HCT116 (cell line): ENCODE measurements around the gene DHX40. TPM values are rescaled to one million over a fixed set of nuclear protein-coding genes. Genes with fewer than 3 reads are reported as not detected.

Experiments used
- ATAC-seq: fragments of 200-7000 bp; cut with Tn5 transposase; 2 replicates; pipeline ENCODE4 v1.9.1; 2020; ENCODE audit warnings: mild to moderate bottlenecking, moderate library complexity
- BruUV-seq: library from RNA; stranded (reverse); fragments of 400-500 nt; replicated peaks from 2 replicates; lab custom pipeline; 2021; lab: Mats Ljungman, UMichigan
- CTCF ChIA-PET: fragments of 300-600 bp; sonication (Branson Sonifier 250); formaldehyde crosslinking; loops from one replicate; lab custom pipeline; 2021; ENCODE audit warnings: antibody characterized with exemption; lab: Charles Lee
- POLR2A ChIA-PET: fragments of 300-600, 350-600 bp; sonication (Branson Sonifier 250); formaldehyde crosslinking; loops from one replicate; lab custom pipeline; 2021; ENCODE audit warnings: antibody characterized with exemption; lab: Charles Lee
- RAD21 ChIA-PET, 2 experiments: fragments of 300-600 bp; sonication (Branson Sonifier 250); formaldehyde crosslinking; loops; one replicate each; lab custom pipeline; 2023; ENCODE audit warnings: low total read pairs in 2 of 2; ENCODE audit not compliant: uncharacterized antibody in 2 of 2, unreplicated experiment in 2 of 2, low non-redundant PET in 1 of 2; lab: Charles Lee
- DNase-seq: peaks from one replicate; pipeline ENCODE4 v3.0.0-alpha.2; 2010; ENCODE audit warnings: low read depth, low spot score
- H2AFZ ChIP-seq: fragments of 200-600 bp; shearing (Covaris generic), sonication (generic); 2 replicates; pipeline ENCODE4 v1.6.1; 2017; ENCODE audit warnings: low read depth, mixed run types, mixed read lengths, antibody characterized with exemption, low read length; ENCODE audit not compliant: poor library complexity, severe bottlenecking
- H3K27ac ChIP-seq: 2 replicates; pipeline ENCODE4 v1.5.1; 2012; ENCODE audit warnings: low read depth, low read length
- H3K27me3 ChIP-seq: fragments of 200-600 bp; sonication (generic); 2 replicates; pipeline ENCODE4 v1.6.1; 2016; ENCODE audit warnings: mixed run types, low read length, mixed read lengths; ENCODE audit not compliant: insufficient read depth
- H3K36me3 ChIP-seq, 2 experiments: fragments of 200-500 bp in 1 of 2; fragments of 200-600 bp in 1 of 2; sonication (Bioruptor generic) in 1 of 2; sonication (generic) in 1 of 2; 2 replicates each; pipeline versions ENCODE4 v1.5.1 to v1.6.1; 2014 to 2016; ENCODE audit warnings: low read length in 2 of 2, inconsistent platforms in 1 of 2, mixed read lengths in 1 of 2, mixed run types in 1 of 2; ENCODE audit not compliant: insufficient read depth in 2 of 2, control insufficient read depth in 1 of 2
- H3K4me1 ChIP-seq, 2 experiments: fragments of 200-600 bp in 1 of 2; sonication (generic) in 1 of 2; 2 replicates each; pipeline versions ENCODE4 v1.5.1 to v1.6.1; 2012 to 2017; ENCODE audit warnings: low read length in 2 of 2, inconsistent platforms in 1 of 2, mild to moderate bottlenecking in 1 of 2, mixed read lengths in 1 of 2, mixed run types in 1 of 2, moderate library complexity in 1 of 2; ENCODE audit not compliant: insufficient read depth in 2 of 2, control insufficient read depth in 1 of 2
- H3K4me2 ChIP-seq: fragments of 200-600 bp; sonication (generic); 2 replicates; pipeline ENCODE4 v1.6.1; 2017; ENCODE audit warnings: mixed run types, low read length, mixed read lengths
- H3K4me3 ChIP-seq, 2 experiments: fragments of 200-600 bp in 1 of 2; sonication (generic) in 1 of 2; replicated peaks in 1 of 2; 2 replicates each; pipeline ENCODE4 v1.5.1; 2011 to 2016; ENCODE audit warnings: low read length in 2 of 2, control low read depth in 1 of 2, low read depth in 1 of 2, mild to moderate bottlenecking in 1 of 2, mixed read lengths in 1 of 2, mixed run types in 1 of 2
- H3K79me2 ChIP-seq: fragments of 200-600 bp; sonication (generic); 2 replicates; pipeline ENCODE4 v1.6.1; 2017; ENCODE audit warnings: mild to moderate bottlenecking, mixed run types, low read length, moderate library complexity, mixed read lengths; ENCODE audit not compliant: insufficient read depth
- H3K9ac ChIP-seq: fragments of 200-600 bp; sonication (generic); 2 replicates; pipeline ENCODE4 v1.6.1; 2016; ENCODE audit warnings: low read length, mixed read lengths
- H3K9me2 ChIP-seq: fragments of 200-600 bp; sonication (generic), shearing (Covaris generic); 2 replicates; pipeline ENCODE4 v1.6.1; 2017; ENCODE audit warnings: mixed run types, mild to moderate bottlenecking, moderate library complexity; ENCODE audit not compliant: insufficient read depth
- H3K9me3 ChIP-seq, 2 experiments: fragments of 200-500 bp in 1 of 2; fragments of 200-600 bp in 1 of 2; sonication (Bioruptor generic) in 1 of 2; sonication (generic) in 1 of 2; 2 replicates each; pipeline ENCODE4 v1.6.1; 2014 to 2017; ENCODE audit warnings: low read length in 2 of 2, mixed read lengths in 2 of 2, inconsistent platforms in 1 of 2, low read depth in 1 of 2, mild to moderate bottlenecking in 1 of 2, mixed run types in 1 of 2, moderate library complexity in 1 of 2; ENCODE audit not compliant: control insufficient read depth in 1 of 2, insufficient read depth in 1 of 2
- H4K20me1 ChIP-seq: fragments of 200-600 bp; sonication (generic), shearing (Covaris generic); 2 replicates; pipeline ENCODE4 v1.6.1; 2017; ENCODE audit warnings: mixed run types, mild to moderate bottlenecking, moderate library complexity; ENCODE audit not compliant: insufficient read depth
- ATF3 ChIP-seq: IDR thresholded peaks from 2 replicates; pipeline ENCODE4 v1.6.1; 2012
- CBX3 ChIP-seq: IDR thresholded peaks from 2 replicates; pipeline ENCODE4 v1.6.1; 2012; ENCODE audit warnings: low read depth
- CTCF ChIP-seq, 3 experiments: fragments of 200-600 bp in 1 of 3; sonication (generic) in 1 of 3; IDR thresholded peaks in 2 of 3; conservative IDR thresholded peaks in 1 of 3; 2 replicates each; pipeline ENCODE4 v1.5.1; 2012 to 2017; ENCODE audit warnings: low read depth in 2 of 3, low read length in 2 of 3, antibody characterized with exemption in 1 of 3, borderline replicate concordance in 1 of 3, control low read depth in 1 of 3, mild to moderate bottlenecking in 1 of 3, mixed read lengths in 1 of 3, mixed run types in 1 of 3, moderate library complexity in 1 of 3; ENCODE audit not compliant: insufficient read depth in 1 of 3
- ELF1 ChIP-seq: IDR thresholded peaks from 2 replicates; pipeline ENCODE4 v1.6.1; 2012; ENCODE audit warnings: low read depth, borderline replicate concordance
- FOSL1 ChIP-seq: IDR thresholded peaks from 2 replicates; pipeline ENCODE4 v1.6.1; 2012; ENCODE audit warnings: low read depth
- JUND ChIP-seq: IDR thresholded peaks from 2 replicates; pipeline ENCODE4 v1.6.1; 2012
- MAX ChIP-seq: IDR thresholded peaks from 2 replicates; pipeline ENCODE4 v1.6.1; 2012
- POLR2AphosphoS5 ChIP-seq: IDR thresholded peaks from 2 replicates; pipeline ENCODE4 v1.6.1; 2011; ENCODE audit warnings: mild to moderate bottlenecking, low read depth, low read length, moderate library complexity
- RAD21 ChIP-seq: IDR thresholded peaks from 2 replicates; pipeline ENCODE4 v1.6.1; 2012; ENCODE audit warnings: low read depth, mild to moderate bottlenecking
- REST ChIP-seq: IDR thresholded peaks from 2 replicates; pipeline ENCODE4 v1.6.1; 2012; ENCODE audit warnings: low read depth
- SIN3A ChIP-seq: IDR thresholded peaks from 2 replicates; pipeline ENCODE4 v1.6.1; 2012; ENCODE audit warnings: low read depth
- SP1 ChIP-seq: IDR thresholded peaks from 2 replicates; pipeline ENCODE4 v1.6.1; 2012; ENCODE audit warnings: low read depth
- SRF ChIP-seq: IDR thresholded peaks from 2 replicates; pipeline ENCODE4 v1.6.1; 2012; ENCODE audit warnings: low read depth
- YY1 ChIP-seq: IDR thresholded peaks from 2 replicates; pipeline ENCODE4 v1.6.1; 2011; ENCODE audit warnings: low read length, low read depth, moderate library complexity, mild to moderate bottlenecking; ENCODE audit not compliant: insufficient replicate concordance; ENCODE audit errors: extremely low read depth
- ZBTB33 ChIP-seq: IDR thresholded peaks from 2 replicates; pipeline ENCODE4 v1.6.1; 2011; ENCODE audit warnings: mild to moderate bottlenecking, low read length, moderate library complexity; ENCODE audit not compliant: insufficient replicate concordance; ENCODE audit errors: extremely low read depth
- ZFX ChIP-seq: fragments of 450-650 bp; IDR thresholded peaks from 2 replicates; pipeline ENCODE4 v1.6.1; 2017
- intact Hi-C: fragments of 100-400 bp; cut with micrococcal nuclease; formaldehyde crosslinking; loops from 2 replicates; pipeline ENCODE4 v1.10.0; 2022
- total RNA-seq: library from RNA; stranded (reverse); gene quantifications from one replicate; pipeline ENCODE4 v1.2.1, GENCODE V29; 2021; ENCODE audit not compliant: unreplicated experiment

DHX40 gene
- total RNA-seq, 1 experiment from 2014 or later, result 58.7 TPM

- POLR2A ChIA-PET, result interaction anchor here (0.6 kb wide), 1 partner anchor 75 kb away, joined by 3 read pairs; no protein-coding TSS in a partner anchor
- Histone ChIP-seq H3K4me3 (no peak overlapping the region), H3K9me3 (no peaks in the 10 kb centered on the region), H3K36me3 (no peaks in the 10 kb centered on the region), H3K27me3 (no peaks in the 10 kb centered on the region), H3K9me2 (no peaks in the 10 kb centered on the region), H3K27ac (no peak overlapping the region), H3K9ac (no peak overlapping the region), H3K79me2 (no peaks in the 10 kb centered on the region), H3K4me1 (peaks cover 0 to 7% of the 10 kb centered on the region in 2 experiments; a peak in 2 of 4 replicates), H4K20me1 (no peaks in the 10 kb centered on the region), H2AFZ (no peak overlapping the region), H3K4me2 (no peak overlapping the region)
- CTCF ChIA-PET, result interaction anchor here (0.9 to 3.5 kb wide), 8 partner anchors 14 to 355 kb away, joined by 3 to 17 read pairs (median 4); no protein-coding TSS in a partner anchor
- intact Hi-C loops, result loop anchor here (1.0 to 5.0 kb wide), 2 partner anchors 232 to 248 kb away; no protein-coding TSS in a partner anchor
- no peak for DNase-seq
- no TSS peak for BruUV-seq
- RAD21 ChIA-PET, result interaction anchor here in 1 of 2 experiments (0.6 to 1.2 kb wide), 2 partner anchors 212 to 248 kb away, joined by 4 to 7 read pairs; no protein-coding TSS in a partner anchor
- peak; percentile 31 to 65 (median 51); a peak in 4 of 6 replicates for TF ChIP-seq CTCF (IDR thresholded peaks at IDR 0.05 in 2 of 3, conservative IDR thresholded peaks at IDR 0.05 in 1 of 3; ENCODE audit: borderline replicate concordance in 1 of 3, insufficient read depth in 1 of 3, low read depth in 2 of 3, low read length in 2 of 3)
- TF ChIP-seq SP1, result 0 out of 2 replicates have a peak, but pooled peaks have one; percentile 4
- no peak for TF ChIP-seq REST
- TF ChIP-seq RAD21, result peak; percentile 65
- no peak for TF ChIP-seq YY1
- TF ChIP-seq SRF, result no peak
- no peak for TF ChIP-seq SIN3A
- TF ChIP-seq POLR2AphosphoS5, result no peak
- no peak for TF ChIP-seq ATF3
- no peak for TF ChIP-seq ZBTB33
- TF ChIP-seq JUND, result no peak
- TF ChIP-seq ZFX, result no peak
- no peak for TF ChIP-seq CBX3
- TF ChIP-seq ELF1, result no peak
- no peak for TF ChIP-seq FOSL1
- TF ChIP-seq MAX, result no peak
- ATAC-seq, result no peak
These were observed 6.5 kb upstream of the DHX40 start for GRCh38 chr17:59558953-59559352.
